ENCODE data around the gene IL27RA.

The IL27RA gene

GRCh38 chr19:14061751-14062557, 30.4 kb downstream of the IL27RA start, which contains the start of gene PALM3:
Gene PALM3, minus strand, starts transcription at chr19:14062076. Its CDS starts 96 bp downstream, at chr19:14061980.
- Histone ChIP-seq H3K27ac (no peak within 1 kb of the TSS), H2AFZ (ENCODE audit: low read depth) (no peak within 1 kb of the TSS), H3K9ac (no peak within 1 kb of the TSS), H3K79me2 (ENCODE audit: insufficient read depth, low read depth) (no peaks in the 10 kb centered on the region), H4K20me1 (ENCODE audit: insufficient read depth) (no peaks in the 10 kb centered on the region), H3K4me3 (IDR thresholded peaks at IDR 0.05; ENCODE audit: insufficient read depth, low read depth, low read length) (no peak within 1 kb of the TSS), H3K36me3 (ENCODE audit: insufficient read depth) (no peaks in the 10 kb centered on the region), H3K4me2 (no peak within 1 kb of the TSS), H3K4me1 (ENCODE audit: low read depth, poor library complexity, severe bottlenecking) (no peaks in the 10 kb centered on the region), H3K27me3 (ENCODE audit: insufficient read depth, low read depth) (peaks cover 7% of the 10 kb centered on the region; the same call in 1 of the 2 replicates)
- TF ChIP-seq CTCF (conservative IDR thresholded peaks at IDR 0.05; ENCODE audit: low read depth, low read length) = no peak

DNA sequence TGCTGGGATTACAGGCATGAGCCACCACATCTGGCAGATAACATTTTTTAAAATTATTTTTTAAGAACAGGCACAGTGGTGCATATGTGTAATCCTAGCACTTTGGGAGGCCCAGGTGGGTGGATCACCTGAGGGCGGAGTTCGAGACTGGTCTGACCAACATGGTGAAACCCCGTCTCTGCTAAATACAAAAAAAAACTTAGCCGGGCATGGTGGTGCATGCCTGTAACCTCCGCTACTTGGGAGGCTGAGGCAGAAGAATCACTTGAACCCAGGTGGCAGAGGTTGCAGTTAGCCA, 30.9 kb downstream of the IL27RA start:
- H2AFZ ChIP-seq (ENCODE audit: low read depth) = no peak overlapping the region
- no peak overlapping the region for H3K4me2 ChIP-seq
- no peaks in the 10 kb centered on the region for H4K20me1 ChIP-seq (ENCODE audit: insufficient read depth)
- no peak overlapping the region for H3K4me3 ChIP-seq (IDR thresholded peaks at IDR 0.05; ENCODE audit: insufficient read depth, low read depth, low read length)
- no peak for TF ChIP-seq CTCF (conservative IDR thresholded peaks at IDR 0.05; ENCODE audit: low read depth, low read length)
- H3K27me3 ChIP-seq (ENCODE audit: insufficient read depth, low read depth) = peaks cover 7% of the 10 kb centered on the region; the same call in 1 of the 2 replicates
- no peak overlapping the region for H3K27ac ChIP-seq
- H3K4me1 ChIP-seq (ENCODE audit: low read depth, poor library complexity, severe bottlenecking) = no peaks in the 10 kb centered on the region
- H3K36me3 ChIP-seq (ENCODE audit: insufficient read depth) = no peaks in the 10 kb centered on the region
- H3K79me2 ChIP-seq (ENCODE audit: insufficient read depth, low read depth) = no peaks in the 10 kb centered on the region
- H3K9ac ChIP-seq = no peak overlapping the region

DNA sequence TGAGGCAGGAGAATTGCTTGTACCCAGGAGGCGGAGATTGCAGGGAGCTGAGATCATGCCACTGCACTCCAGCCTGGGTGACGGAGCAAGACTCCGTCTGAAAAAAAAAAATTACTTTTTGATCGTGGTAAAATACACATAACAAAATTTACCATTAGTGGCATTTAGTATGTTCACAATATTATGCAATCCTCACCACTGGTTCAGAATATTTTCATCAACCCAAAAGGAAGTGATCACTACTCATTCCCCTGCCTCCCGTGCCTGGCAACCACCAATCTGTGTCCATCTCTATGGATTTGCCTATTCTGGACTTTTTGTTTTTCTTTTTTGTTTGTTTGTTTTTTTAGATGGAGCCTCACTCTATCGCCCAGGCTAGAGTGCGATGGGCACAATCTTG, 31.5 kb downstream of the IL27RA start:
- Histone ChIP-seq H3K4me2 (no peak overlapping the region), H3K27me3 (ENCODE audit: insufficient read depth, low read depth) (peaks cover 7% of the 10 kb centered on the region; the same call in 1 of the 2 replicates), H4K20me1 (ENCODE audit: insufficient read depth) (no peaks in the 10 kb centered on the region), H2AFZ (ENCODE audit: low read depth) (no peak overlapping the region), H3K27ac (no peak overlapping the region), H3K9ac (no peak overlapping the region), H3K36me3 (ENCODE audit: insufficient read depth) (no peaks in the 10 kb centered on the region), H3K4me3 (IDR thresholded peaks at IDR 0.05; ENCODE audit: insufficient read depth, low read depth, low read length) (no peak overlapping the region), H3K4me1 (ENCODE audit: low read depth, poor library complexity, severe bottlenecking) (no peaks in the 10 kb centered on the region), H3K79me2 (ENCODE audit: insufficient read depth, low read depth) (no peaks in the 10 kb centered on the region)
- no peak for TF ChIP-seq CTCF (conservative IDR thresholded peaks at IDR 0.05; ENCODE audit: low read depth, low read length)

DNA sequence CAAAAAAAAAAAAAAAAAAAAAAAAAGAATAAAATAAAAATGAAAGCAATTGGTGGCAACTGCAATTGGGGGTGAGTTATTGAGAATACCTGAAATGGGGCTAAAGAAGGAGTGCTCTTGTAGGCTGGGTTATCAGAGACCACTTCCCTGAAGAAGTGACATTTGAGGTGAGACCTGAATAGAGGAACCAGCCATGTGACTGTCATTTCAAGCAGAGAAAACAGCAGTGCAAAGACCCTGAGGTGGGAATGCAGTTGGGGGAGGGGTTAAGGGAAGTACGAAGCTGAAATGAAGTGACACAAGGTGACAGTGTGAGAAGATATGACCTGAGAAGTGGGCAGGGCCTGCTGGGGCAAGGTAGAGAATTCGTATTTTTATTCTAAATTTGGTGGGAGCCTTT, 34.6 kb downstream of the IL27RA start:
- Histone ChIP-seq H3K36me3 (ENCODE audit: insufficient read depth) (no peaks in the 10 kb centered on the region), H3K9ac (no peak overlapping the region), H3K79me2 (ENCODE audit: insufficient read depth, low read depth) (no peaks in the 10 kb centered on the region), H3K27me3 (ENCODE audit: insufficient read depth, low read depth) (peaks cover 4% of the 10 kb centered on the region; the same call in 1 of the 2 replicates), H3K4me3 (IDR thresholded peaks at IDR 0.05; ENCODE audit: insufficient read depth, low read depth, low read length) (no peak overlapping the region), H4K20me1 (ENCODE audit: insufficient read depth) (no peaks in the 10 kb centered on the region), H3K4me1 (ENCODE audit: low read depth, poor library complexity, severe bottlenecking) (no peaks in the 10 kb centered on the region), H3K27ac (no peak overlapping the region), H2AFZ (ENCODE audit: low read depth) (no peak overlapping the region), H3K4me2 (no peak overlapping the region)
- TF ChIP-seq CTCF (conservative IDR thresholded peaks at IDR 0.05; ENCODE audit: low read depth, low read length) = no peak

All from KMS-11 (cell line).